GM20431 (cell line): ENCODE measurements around the gene LCN2.
"Not testable (repeated sequence)": the region's sequence is repeated elsewhere in the genome, so short reads cannot be mapped to it uniquely, and the experiment has no call there.

Source experiments
- in situ Hi-C: fragments of 300-500 bp; cut with MseI, MboI; formaldehyde crosslinking; loops from one replicate; pipeline ENCODE4 v1.15.0; 2020; ENCODE audit warnings: low sequenced_read_pairs; ENCODE audit not compliant: unreplicated experiment

Gene LCN2

DNA sequence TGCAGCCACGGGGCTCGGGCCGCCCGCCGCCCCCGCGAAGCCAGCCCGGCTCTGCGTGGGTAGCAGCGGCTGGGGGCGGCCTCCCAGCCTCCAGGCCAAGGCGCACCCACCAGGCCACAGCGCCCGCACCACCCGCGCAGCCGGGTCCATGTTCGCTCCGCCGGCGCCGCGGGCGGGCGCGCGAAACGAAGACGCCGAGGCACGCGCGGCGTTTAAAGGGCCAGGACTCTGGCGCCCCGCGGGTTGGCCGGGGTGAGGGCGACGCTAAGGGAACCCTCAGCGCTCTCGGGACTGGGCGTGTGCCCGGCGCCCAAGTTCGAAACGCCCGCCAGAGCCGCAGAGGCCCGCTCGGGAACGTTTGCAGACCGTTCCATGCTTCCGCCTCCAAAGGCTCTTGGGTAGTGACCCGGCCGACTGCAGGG is 21.7 kb upstream of the LCN2 start, which contains the start of gene PTGES2:
TSS of gene PTGES2 (minus strand) at position 162 of the 422 bp plus-strand sequence. CDS start at position 150, 12 bp downstream.
- in situ Hi-C loops, result no loop called here

DNA sequence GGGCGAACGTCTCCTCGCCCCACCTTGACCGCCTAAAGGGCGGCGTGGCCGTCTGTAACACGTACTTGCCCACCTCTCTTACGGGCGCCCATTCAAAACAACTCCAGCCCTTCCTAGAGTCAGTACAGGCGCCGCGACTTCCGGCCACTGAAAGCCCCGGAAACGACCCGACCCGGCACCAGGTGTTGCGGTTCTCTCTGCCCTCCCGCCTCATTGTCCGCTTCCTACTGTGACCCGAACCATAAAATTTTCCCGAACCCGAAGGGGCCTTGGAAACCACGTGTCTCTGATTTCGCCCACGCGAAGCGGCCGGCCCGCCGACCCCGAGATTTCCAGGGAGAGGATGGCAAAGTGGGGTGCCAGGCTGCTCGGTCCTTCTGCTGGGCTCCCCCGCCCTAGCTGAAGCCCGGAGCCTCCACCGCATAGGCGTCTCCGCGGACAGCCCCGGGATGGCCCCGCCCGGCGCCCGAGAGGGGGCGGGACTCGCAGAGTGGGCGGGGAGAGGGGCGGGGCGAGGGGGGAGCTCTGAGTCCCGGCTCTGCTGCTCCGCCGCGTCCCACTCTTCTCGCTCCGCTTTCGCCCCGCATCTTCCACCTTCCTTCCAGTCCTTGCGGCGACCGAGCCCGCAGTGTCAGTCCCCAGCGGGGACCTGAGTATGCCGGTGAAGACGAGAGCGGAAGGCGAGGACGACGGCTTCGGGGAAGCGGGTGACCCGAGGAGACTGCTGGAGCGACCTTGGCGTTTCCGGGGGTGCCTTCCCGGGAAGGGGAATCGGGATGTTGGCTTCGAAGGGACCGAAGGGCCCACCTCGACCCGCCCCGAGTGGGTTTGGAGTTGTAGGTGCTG is 21.0 kb upstream of the LCN2 start:
- in situ Hi-C loops, result no loop called here

GRCh38 chr9:128128836-128129590 is 20.2 kb upstream of the LCN2 start:
- in situ Hi-C loops, result no loop called here

DNA sequence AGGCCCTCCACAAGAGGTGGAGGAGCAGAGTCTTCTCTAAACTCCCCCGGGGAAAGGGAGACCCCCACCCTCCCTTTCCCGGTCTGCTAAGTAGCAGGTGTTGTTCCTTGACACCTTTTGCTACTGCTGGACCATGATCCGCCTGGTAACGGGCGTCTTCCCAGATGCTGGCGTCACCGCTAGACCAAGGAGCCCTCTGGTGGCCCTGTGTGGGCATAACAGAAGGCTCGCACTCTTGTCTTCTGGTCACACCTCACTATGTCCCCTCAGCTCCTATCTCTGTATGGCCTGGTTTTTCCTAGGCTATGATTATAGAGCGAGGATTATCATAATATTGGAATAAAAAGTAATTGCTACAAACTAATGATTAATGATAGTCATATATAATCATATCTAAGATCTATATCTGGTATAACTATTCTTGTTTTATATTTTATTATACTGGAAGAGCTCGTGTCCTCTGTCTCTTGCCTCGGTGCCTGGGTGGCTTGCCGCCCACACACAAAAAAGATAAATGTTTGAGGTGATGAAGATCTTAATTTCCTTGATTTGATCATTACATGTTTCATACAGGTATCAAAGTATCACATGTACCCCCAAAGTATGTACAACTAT is 19.2 kb upstream of the LCN2 start:
- in situ Hi-C loops, result not testable (repeated sequence)

DNA sequence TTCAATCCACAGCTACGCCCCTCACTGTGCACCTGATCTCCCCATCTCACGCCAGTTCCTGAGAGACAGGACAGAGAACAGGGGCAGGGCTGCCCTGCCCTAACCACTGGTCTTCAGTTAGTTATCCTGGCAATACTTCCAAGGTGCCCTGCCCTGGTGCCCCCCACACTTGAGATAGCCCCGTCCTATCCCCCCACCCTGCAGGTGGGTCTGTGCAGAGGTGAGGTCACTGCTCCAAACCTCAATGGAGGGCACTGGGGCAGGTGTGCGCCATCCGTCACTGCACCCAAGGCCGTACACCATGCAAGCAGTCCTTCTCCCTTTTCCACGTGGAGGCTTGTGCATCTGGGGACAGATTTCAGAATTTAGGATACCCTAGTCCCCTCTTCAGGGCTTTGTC is 18.6 kb upstream of the LCN2 start:
- in situ Hi-C loops, result not testable (repeated sequence)

DNA sequence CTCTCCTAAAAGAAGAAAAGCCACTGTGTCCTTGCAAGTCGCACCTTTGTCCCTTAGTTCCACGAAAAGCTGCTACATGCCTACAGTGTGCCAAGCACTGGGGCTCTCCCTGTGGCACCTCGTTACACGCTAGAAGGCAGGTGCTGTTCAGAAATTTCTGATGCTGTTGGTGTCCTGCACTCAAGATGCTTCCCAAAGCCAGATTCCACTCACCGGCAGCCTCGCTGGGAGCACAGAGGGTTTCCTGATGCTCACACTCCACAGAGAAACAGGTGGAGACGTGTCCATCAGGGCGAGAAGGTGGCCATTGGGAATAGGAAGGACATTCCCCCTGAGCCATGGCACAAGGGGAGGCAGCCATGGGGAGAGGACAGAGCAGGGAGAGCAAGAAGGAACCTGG is 17.9 kb upstream of the LCN2 start:
- in situ Hi-C loops, result not testable (repeated sequence)

GRCh38 chr9:128132139-128132538 is 17.1 kb upstream of the LCN2 start:
- in situ Hi-C loops, result not testable (repeated sequence)

GRCh38 chr9:128135561-128135960 is 13.7 kb upstream of the LCN2 start:
- in situ Hi-C loops, result not testable (repeated sequence)

DNA sequence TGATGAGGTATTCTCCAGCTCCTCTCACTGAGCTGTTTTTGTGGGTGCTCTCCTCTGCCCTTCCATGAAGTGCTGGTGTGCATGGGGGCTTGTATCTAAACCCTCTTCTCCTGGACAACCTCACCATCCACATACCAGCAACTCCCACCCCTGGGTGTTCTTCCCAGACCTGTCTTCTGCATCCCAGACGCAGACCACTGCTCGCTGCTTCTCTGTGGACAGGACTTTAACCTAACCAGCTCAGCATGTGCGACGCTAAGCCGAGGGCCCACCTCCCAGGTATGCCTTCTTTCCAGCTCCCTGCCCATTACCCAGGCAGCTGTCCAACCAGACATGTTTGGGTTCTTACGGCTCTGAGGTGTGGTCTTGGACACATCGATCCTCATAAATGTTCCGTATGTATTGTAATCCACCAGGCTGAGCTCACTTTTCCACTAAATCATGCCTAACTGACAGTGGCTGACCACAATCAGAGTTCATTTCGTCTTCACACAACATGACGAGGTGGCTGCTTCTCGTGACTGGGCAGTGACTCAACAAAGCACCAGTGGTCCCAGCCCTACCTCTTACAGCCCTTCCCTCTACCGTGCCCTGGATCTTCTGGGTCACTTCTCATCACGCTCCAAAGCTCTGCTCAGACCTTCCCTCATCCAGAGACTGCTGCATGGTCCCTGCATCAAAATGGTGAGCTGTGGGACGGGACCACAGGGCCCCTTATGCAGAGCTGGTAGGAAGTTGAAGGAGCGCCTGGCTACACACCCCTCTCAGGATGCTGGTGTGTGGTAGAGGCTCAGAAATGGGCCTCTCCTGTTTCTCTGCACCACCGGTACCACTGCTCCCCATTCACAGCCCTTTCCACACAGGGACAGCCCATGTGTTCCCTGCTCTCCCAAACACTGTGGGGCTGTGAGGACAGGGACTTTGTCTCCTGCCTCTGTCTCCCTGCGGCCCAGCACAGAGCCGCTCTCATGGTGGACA is 12.1 kb upstream of the LCN2 start:
- in situ Hi-C loops, result no loop called here

DNA sequence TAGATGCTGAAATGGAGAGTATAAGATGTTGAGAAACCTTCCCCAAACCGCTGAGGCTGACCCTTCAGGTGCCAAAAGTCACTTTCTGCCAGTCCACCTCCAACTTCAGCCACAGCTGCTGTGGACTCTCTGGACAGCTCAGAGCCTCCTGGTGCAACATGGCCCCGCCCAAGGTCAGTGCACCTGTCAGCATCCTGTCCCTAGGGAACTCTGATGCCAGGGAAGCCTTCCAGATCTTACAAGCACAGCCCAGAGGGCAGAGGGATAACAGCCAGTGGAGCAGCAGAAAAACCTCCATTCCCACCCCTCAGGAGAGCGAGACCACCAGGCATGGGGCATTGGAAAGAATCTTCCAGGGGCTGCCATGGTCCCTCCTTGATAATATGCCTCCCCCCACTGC is 11.3 kb upstream of the LCN2 start:
- in situ Hi-C loops, result no loop called here

- in situ Hi-C loops, result no loop called here
Measured at GRCh38 chr9:128139621-128140020, 9.6 kb upstream of the LCN2 start.

GRCh38 chr9:128141604-128142003 is 7.6 kb upstream of the LCN2 start:
- in situ Hi-C loops, result no loop called here

DNA sequence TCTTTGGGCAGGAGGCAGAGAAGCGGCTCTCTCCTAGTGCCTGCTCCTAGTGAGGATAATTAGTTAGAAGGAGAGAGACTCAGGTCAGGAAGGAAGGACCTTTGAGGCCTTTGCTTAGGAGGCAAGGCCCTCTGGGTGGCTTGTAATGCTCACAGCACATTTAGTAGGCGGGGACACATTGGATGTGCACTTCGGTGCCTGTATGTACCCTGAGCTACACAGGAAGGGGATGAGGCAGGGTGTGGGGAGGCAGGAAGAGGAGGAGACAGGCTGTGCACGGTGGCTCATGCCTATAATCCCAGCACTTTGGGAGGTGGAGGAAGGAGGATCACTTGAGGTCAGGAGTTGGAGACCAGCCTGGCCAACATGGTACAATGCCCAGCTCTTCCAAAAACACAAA is 7.2 kb upstream of the LCN2 start:
- in situ Hi-C loops, result no loop called here

GRCh38 chr9:128142596-128142995 is 6.7 kb upstream of the LCN2 start:
- in situ Hi-C loops, result no loop called here

DNA sequence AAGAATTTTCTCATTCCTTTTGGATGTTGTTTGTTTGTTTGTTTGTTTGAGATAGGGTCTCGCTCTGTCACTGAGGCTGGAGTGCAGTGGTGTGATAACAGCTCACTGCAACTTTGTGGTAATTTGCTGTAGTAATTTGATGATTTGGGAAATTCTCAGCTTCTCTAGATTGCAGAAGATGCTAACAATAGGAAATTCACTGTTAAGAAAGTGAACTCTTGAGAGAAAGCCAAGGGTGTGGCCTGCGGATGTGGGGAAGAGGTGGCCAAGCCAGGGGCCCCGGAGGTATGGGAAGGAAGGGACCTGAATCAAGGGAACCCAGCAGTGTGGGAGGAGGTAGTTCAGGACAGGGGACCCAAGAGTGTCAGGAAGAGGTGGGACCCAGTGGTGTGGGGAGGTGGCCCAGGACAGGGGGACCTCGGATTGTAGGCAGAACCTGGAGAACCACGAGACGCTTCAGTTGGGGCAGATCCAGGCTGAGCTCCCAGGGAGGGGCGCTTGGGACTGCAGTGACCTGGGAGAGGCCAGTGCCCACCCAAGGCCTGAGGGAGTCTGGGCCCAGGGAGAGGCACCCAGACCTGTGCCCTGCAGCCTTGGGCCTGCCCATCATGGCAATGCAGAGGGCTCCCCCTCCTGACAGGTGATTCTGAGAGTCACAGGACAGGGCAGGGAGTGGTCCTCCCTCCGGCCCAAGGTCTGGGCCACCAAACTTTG is 5.6 kb upstream of the LCN2 start:
- in situ Hi-C loops, result no loop called here

- in situ Hi-C loops, result no loop called here
Measured at GRCh38 chr9:128144239-128145181, 4.7 kb upstream of the LCN2 start.

DNA sequence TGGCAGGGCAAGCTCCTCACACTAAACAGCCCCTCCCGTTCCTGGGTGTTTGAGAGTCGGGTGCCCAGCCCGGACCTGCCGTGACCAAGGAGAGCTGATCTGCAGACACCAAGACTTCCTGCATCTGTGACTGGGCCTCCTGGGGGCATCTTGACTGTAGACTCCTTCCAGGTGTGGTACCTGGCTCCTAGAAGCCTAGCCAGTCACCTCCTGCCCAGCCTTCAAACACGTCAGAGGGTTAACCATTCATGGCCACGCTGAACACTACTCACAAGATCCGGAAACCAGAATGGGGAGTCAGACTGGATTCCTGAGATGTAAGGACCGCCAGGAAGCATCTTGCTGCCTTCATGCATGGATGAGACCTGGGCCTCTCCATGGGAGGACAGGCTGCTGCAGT is 3.7 kb upstream of the LCN2 start:
- in situ Hi-C loops, result no loop called here

DNA sequence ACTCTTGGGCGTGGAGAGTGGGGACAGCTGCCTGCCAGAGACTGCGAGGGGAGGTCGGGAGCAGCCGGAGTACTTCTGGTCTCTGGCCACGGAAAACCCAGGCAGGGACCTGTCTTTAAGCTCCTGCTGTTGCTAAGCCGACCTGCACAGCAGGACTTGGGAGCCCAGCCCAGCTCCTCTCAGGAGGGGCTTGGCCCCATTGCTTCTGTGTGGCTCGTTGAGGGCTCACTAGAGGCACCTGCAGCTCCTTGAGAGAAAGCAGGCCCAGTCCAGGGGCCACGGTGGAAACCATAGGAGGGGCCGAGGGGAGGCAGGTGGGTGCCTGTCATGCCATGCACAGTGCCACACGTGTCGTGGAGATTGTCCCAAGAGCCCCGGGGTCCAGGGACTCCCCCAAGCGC is 3.3 kb upstream of the LCN2 start:
- in situ Hi-C loops, result no loop called here
